Mucosa of rectum (tissue), 2 donors: Measurements from ENCODE around the gene CYP46A1.

Source experiments
- H3K27ac ChIP-seq, 2 donors: one replicate each; pipeline ENCODE4 v1.7.0; 2013; ENCODE audit warnings: inconsistent platforms in 2 of 2, low read depth in 2 of 2, low read length in 2 of 2
- H3K27me3 ChIP-seq, 2 donors: one replicate each; pipeline ENCODE4 v1.7.0; 2013; ENCODE audit warnings: low read length in 2 of 2; ENCODE audit not compliant: control insufficient read depth in 2 of 2, insufficient read depth in 2 of 2
- H3K36me3 ChIP-seq, 2 donors: one replicate each; pipeline ENCODE4 v1.7.0; 2013; ENCODE audit warnings: low read length in 2 of 2; ENCODE audit not compliant: control insufficient read depth in 2 of 2, insufficient read depth in 2 of 2
- H3K4me1 ChIP-seq, 2 donors: one replicate each; pipeline ENCODE4 v1.7.0; 2013; ENCODE audit warnings: low read length in 2 of 2, mild to moderate bottlenecking in 1 of 2; ENCODE audit not compliant: control insufficient read depth in 2 of 2, insufficient read depth in 2 of 2
- H3K4me3 ChIP-seq, 2 donors: one replicate each; pipeline ENCODE4 v1.7.0; 2013; ENCODE audit warnings: low read length in 2 of 2
- H3K9ac ChIP-seq, 2 donors: one replicate each; pipeline ENCODE4 v1.7.0; 2013; ENCODE audit warnings: low read length in 2 of 2, low read depth in 1 of 2, mild to moderate bottlenecking in 1 of 2
- H3K9me3 ChIP-seq, 2 donors: one replicate each; pipeline ENCODE4 v1.7.0; 2013; ENCODE audit warnings: low read length in 2 of 2; ENCODE audit not compliant: control insufficient read depth in 2 of 2
- donor health status: healthy.
- donor health status: Normal muscosa, but diverticular disease.

Gene CYP46A1

GRCh38 chr14:99664058-99664936 lies 19.8 kb upstream of the CYP46A1 start:
- no peaks in the 10 kb centered on the region for H3K4me1 ChIP-seq
- no peak overlapping the region for H3K27ac ChIP-seq
- H3K27me3 ChIP-seq = peaks cover 4 to 13% of the 10 kb centered on the region in 2 donors
- no peak overlapping the region for H3K9ac ChIP-seq
- H3K9me3 ChIP-seq = no peaks in the 10 kb centered on the region
- H3K4me3 ChIP-seq = no peak overlapping the region
- no peaks in the 10 kb centered on the region for H3K36me3 ChIP-seq

GRCh38 chr14:99664937-99665273 lies 19.2 kb upstream of the CYP46A1 start:
- Histone ChIP-seq H3K4me1 (no peaks in the 10 kb centered on the region), H3K27me3 (peaks cover 4 to 11% of the 10 kb centered on the region in 2 donors), H3K9me3 (no peaks in the 10 kb centered on the region), H3K27ac (no peak overlapping the region), H3K9ac (no peak overlapping the region), H3K4me3 (no peak overlapping the region), H3K36me3 (no peaks in the 10 kb centered on the region)

- no peaks in the 10 kb centered on the region for H3K27me3 ChIP-seq
- H3K36me3 ChIP-seq = no peaks in the 10 kb centered on the region
- no peak overlapping the region for H3K27ac ChIP-seq
- no peak overlapping the region for H3K9ac ChIP-seq
- no peak overlapping the region for H3K4me3 ChIP-seq
- no peaks in the 10 kb centered on the region for H3K9me3 ChIP-seq
- H3K4me1 ChIP-seq = peaks cover 0 to 4% of the 10 kb centered on the region in 2 donors
Measured at GRCh38 chr14:99666533-99666932, 17.6 kb upstream of the CYP46A1 start.

- peaks cover 1 to 8% of the 10 kb centered on the region in 2 donors for H3K4me1 ChIP-seq
- H3K27ac ChIP-seq = no peak overlapping the region
- no peak overlapping the region for H3K9ac ChIP-seq
- no peak overlapping the region for H3K4me3 ChIP-seq
- H3K36me3 ChIP-seq = no peaks in the 10 kb centered on the region
- no peaks in the 10 kb centered on the region for H3K27me3 ChIP-seq
- no peaks in the 10 kb centered on the region for H3K9me3 ChIP-seq
Measured at GRCh38 chr14:99667045-99667444, 17.1 kb upstream of the CYP46A1 start.

GRCh38 chr14:99667821-99668220 lies 16.3 kb upstream of the CYP46A1 start:
- Histone ChIP-seq H3K4me1 (peaks cover 7 to 15% of the 10 kb centered on the region in 2 donors), H3K9ac (no peak overlapping the region), H3K27me3 (no peaks in the 10 kb centered on the region), H3K36me3 (no peaks in the 10 kb centered on the region), H3K4me3 (no peak overlapping the region), H3K9me3 (no peaks in the 10 kb centered on the region), H3K27ac (no peak overlapping the region)

- H3K9ac ChIP-seq = no peak overlapping the region
- no peak overlapping the region for H3K27ac ChIP-seq
Measured at GRCh38 chr14:99668307-99669295, 15.5 kb upstream of the CYP46A1 start.

GRCh38 chr14:99670361-99671234 lies 13.5 kb upstream of the CYP46A1 start:
- Histone ChIP-seq H3K4me3 (no peak overlapping the region), H3K36me3 (no peaks in the 10 kb centered on the region), H3K27me3 (no peaks in the 10 kb centered on the region), H3K27ac (no peak overlapping the region), H3K9me3 (no peaks in the 10 kb centered on the region), H3K4me1 (peaks cover 7 to 15% of the 10 kb centered on the region in 2 donors), H3K9ac (no peak overlapping the region)

More at GRCh38 chr14:99668307-99669295, 15.5 kb upstream of the CYP46A1 start:
- no peak overlapping the region for H3K4me3 ChIP-seq
- no peaks in the 10 kb centered on the region for H3K9me3 ChIP-seq
- no peaks in the 10 kb centered on the region for H3K36me3 ChIP-seq
- H3K27me3 ChIP-seq = no peaks in the 10 kb centered on the region
- H3K4me1 ChIP-seq = peaks cover 7 to 15% of the 10 kb centered on the region in 2 donors

- H3K9ac ChIP-seq = no peak overlapping the region
- H3K4me3 ChIP-seq = peak overlapping the region; percentile 6 to 28
- peak overlapping the region in 1 of 2 donors; percentile 25 for H3K27ac ChIP-seq
- peaks cover 7 to 15% of the 10 kb centered on the region in 2 donors for H3K4me1 ChIP-seq
- no peaks in the 10 kb centered on the region for H3K36me3 ChIP-seq
- no peaks in the 10 kb centered on the region for H3K27me3 ChIP-seq
- H3K9me3 ChIP-seq = no peaks in the 10 kb centered on the region
Measured at GRCh38 chr14:99671235-99672224, 12.6 kb upstream of the CYP46A1 start.
